ENCODE measurements around the gene RAPGEF1.

DNA sequence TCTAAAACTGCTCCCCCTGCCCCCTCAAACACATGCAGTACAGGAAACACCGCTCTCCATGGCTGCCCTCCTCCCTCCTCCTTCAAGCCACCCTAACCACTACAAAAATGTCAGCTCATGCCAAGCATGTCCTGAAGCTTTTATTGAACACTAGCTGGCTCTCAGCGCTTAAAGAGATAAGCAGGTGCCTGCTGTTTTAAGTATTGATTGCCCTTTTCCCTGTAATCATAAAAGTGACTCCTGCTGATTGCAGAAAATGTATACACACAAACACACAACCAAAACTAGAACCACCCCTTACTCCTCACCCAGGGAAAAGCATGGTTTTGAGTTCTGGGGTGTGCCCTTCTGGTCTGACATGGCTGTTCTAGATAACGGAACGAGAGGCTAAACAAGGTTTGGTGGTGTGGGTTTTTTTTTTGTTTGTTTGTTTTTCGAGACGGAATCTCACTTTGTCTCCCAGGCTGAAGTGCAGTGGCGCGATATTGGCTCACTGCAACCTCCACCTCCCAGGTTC, 205.1 kb downstream of the RAPGEF1 start:
- TF ChIP-seq POLR2A (IDR thresholded peaks at IDR 0.05; ENCODE audit: low read depth, low read length) (no peak), CTCF (IDR thresholded peaks at IDR 0.05; ENCODE audit: extremely low read depth in 1 of 2, insufficient read depth in 1 of 2, low read depth in 1 of 2, low read length in 2 of 2) (no peak), POLR2AphosphoS5 (IDR thresholded peaks at IDR 0.05; ENCODE audit: insufficient read depth, low read depth, low read length) (no peak), GATA2 (IDR thresholded peaks at IDR 0.05; ENCODE audit: insufficient read depth, insufficient read length, low read depth, low read length) (no peak), EZH2 (IDR thresholded peaks at IDR 0.05; ENCODE audit: borderline replicate concordance, low read depth, low read length, severe bottlenecking) (no peak), JUN (IDR thresholded peaks at IDR 0.05; ENCODE audit: borderline replicate concordance, insufficient read depth, insufficient read length, low read depth) (no peak), FOS (IDR thresholded peaks at IDR 0.05; ENCODE audit: borderline replicate concordance, insufficient read depth, low read length) (no peak), MYC (IDR thresholded peaks at IDR 0.05; ENCODE audit: low read depth, low read length) (no peak)
- TF ChIP-seq, protein P1, sequence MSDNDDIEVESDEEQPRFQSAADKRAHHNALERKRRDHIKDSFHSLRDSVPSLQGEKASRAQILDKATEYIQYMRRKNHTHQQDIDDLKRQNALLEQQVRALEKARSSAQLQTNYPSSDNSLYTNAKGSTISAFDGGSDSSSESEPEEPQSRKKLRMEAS (IDR thresholded peaks at IDR 0.05; ENCODE audit: insufficient read depth, insufficient read length): no peak
